Measurements from ENCODE around the gene IQSEC3. TPM values are rescaled to one million over a fixed set of nuclear protein-coding genes. Genes with fewer than 3 reads are reported as not detected.
"Not testable (repeated sequence)": the region's sequence is repeated elsewhere in the genome, so short reads cannot be mapped to it uniquely, and the experiment has no call there.

Gene IQSEC3
- total RNA-seq, 1 experiment from 2014 or later: not detected

DNA sequence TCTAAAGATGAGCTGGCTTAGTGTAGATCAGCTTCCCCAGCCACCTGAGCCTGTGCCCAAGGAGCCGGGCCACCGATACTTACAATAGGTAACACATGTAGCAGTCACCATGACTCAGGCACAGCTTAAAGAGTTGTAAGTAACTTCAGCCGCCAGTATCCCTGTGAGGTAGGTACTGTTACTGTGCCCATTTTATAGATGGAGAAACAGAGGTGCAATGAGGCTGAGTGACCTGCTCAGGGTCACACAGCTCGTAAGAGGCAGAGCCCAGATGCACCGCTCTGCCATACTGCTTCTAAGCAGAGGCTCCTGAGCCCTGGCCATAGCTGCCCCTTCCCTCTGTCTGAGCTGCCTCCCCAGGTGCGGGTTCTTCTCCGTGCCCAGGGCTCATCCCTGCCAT is 58.5 kb downstream of the IQSEC3 start:
- no peaks in the 10 kb centered on the region for H3K9me3 ChIP-seq (replicated peaks)
- H3K36me3 ChIP-seq: no peaks in the 10 kb centered on the region
- no peak overlapping the region for H3K27ac ChIP-seq
- no peaks in the 10 kb centered on the region; the same call in 1 of the 2 replicates for H3K4me1 ChIP-seq
- H3K4me3 ChIP-seq: no peak overlapping the region
- no peak for DNase-seq
- peaks cover 26% of the 10 kb centered on the region; the same call in 1 of the 2 replicates for H3K27me3 ChIP-seq

DNA sequence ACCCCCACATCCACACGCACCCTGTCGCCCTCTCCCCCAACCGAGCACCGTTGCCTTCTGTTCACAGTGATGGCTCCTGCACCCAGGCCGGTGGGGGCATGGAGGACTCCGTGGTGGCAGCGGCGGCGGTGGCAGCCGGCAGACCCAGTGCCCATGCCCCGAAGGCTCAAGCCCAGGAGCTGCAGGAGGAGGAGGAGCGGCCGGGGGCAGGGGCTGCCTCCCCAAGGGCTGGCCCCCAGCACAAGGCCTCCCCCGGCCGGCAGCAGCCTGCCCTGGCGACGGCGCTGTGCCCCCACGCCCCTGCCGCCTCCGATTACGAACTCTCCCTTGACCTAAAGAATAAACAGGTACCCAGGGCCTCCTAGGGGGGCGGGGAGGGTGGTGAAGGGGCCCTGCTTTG is 59.0 kb downstream of the IQSEC3 start:
- Histone ChIP-seq H3K9me3 (replicated peaks) (no peaks in the 10 kb centered on the region), H3K4me1 (no peaks in the 10 kb centered on the region; the same call in 1 of the 2 replicates), H3K36me3 (no peaks in the 10 kb centered on the region), H3K4me3 (no peak overlapping the region), H3K27me3 (peaks cover 26% of the 10 kb centered on the region; the same call in 1 of the 2 replicates), H3K27ac (no peak overlapping the region)
- DNase-seq: no peak

DNA sequence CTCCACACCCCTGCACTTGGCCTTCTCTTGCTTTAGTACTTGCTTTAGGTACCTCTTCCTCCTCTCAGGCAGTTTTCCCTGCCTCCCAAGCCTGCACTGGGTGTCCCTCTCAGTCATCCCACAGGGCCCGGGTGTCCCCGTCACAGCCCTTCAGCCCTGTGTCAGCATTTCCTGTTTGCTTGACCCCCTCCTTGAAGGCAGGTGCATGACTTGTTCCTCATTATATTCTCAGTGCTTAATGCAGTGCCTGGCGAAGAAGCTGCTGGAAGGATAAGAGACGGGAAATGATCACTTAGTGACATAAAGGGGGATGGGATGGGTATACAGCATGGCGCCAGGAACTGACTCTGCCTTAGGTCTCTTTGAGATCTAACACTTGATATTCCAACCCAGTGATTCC is 61.5 kb downstream of the IQSEC3 start:
- no peak for DNase-seq
- H3K4me3 ChIP-seq: no peak overlapping the region
- H3K27ac ChIP-seq: no peak overlapping the region
- peaks cover 26% of the 10 kb centered on the region; the same call in 1 of the 2 replicates for H3K27me3 ChIP-seq
- no peaks in the 10 kb centered on the region for H3K9me3 ChIP-seq (replicated peaks)
- no peaks in the 10 kb centered on the region for H3K4me1 ChIP-seq
- H3K36me3 ChIP-seq: no peaks in the 10 kb centered on the region

DNA sequence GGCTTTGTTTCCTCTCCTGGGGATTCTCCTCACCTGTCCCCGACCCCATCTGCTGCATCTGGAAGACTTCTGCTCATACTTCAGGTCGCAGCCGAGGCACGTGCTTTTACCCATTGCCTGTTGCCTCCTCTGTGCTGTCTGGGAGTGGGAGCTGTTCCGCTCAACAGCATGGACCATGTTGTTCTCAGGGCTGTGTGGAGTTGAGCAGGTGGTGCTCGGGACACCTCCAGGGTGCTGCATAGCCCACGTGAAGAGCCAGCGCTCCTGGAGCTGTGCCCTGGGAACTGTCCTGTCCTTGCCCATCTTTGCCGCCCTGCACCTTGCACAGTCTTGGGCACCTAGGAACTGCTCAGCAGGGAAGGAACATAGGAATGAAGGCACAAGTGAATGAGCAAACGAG is 62.4 kb downstream of the IQSEC3 start:
- peaks cover 26% of the 10 kb centered on the region; the same call in 1 of the 2 replicates for H3K27me3 ChIP-seq
- no peak overlapping the region for H3K4me3 ChIP-seq
- DNase-seq: no peak
- no peaks in the 10 kb centered on the region for H3K36me3 ChIP-seq
- no peak overlapping the region for H3K27ac ChIP-seq
- H3K4me1 ChIP-seq: no peaks in the 10 kb centered on the region
- no peaks in the 10 kb centered on the region for H3K9me3 ChIP-seq (replicated peaks)

DNA sequence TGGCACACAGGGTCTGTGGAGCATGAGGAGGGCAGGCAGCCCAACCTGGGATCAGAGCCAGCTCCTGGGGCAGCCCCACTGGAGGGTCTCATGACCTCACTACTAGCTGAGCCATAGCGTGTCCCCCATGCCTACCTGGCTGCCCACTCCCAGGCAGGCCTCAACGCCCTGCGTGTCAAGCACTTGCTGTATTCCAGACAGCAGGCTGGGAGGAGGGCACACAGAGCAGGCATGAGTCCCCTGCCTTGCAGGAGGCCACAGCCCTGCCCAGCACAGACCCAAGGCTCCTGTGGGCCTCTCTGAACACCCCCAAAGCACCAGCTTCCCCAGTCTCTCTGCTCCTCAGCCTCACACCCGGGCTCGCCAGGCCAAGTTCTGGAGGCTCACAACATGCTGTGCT is 64.0 kb downstream of the IQSEC3 start:
- H3K9me3 ChIP-seq (replicated peaks): no peaks in the 10 kb centered on the region
- H3K4me3 ChIP-seq: no peak overlapping the region
- no peaks in the 10 kb centered on the region for H3K4me1 ChIP-seq
- H3K27me3 ChIP-seq: peaks cover 26% of the 10 kb centered on the region; the same call in 1 of the 2 replicates
- DNase-seq: no peak
- H3K27ac ChIP-seq: no peak overlapping the region
- no peaks in the 10 kb centered on the region for H3K36me3 ChIP-seq

DNA sequence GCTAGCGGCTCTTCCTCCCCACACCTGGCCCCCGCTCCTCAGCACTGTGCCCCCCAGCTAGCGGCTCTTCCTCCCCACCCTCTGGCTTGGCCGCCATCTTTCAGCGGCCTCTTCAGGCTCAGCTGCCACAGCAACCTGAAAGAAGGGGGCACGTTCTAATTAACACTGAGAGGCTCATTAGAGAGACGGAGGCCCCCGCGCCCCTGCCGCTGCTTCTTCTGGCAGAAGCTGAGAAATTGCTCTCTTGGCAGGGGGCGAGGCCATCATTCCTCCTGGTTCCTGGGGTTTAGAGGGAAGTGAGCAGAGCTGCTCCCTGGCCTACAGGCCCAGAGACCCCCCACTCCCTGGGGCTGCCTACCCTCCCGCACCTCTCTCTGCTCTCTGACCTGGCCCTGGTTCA is 64.4 kb downstream of the IQSEC3 start:
- Histone ChIP-seq H3K4me1 (no peaks in the 10 kb centered on the region), H3K9me3 (replicated peaks) (no peaks in the 10 kb centered on the region), H3K27me3 (peaks cover 26% of the 10 kb centered on the region; the same call in 1 of the 2 replicates), H3K4me3 (no peak overlapping the region), H3K36me3 (no peaks in the 10 kb centered on the region), H3K27ac (no peak overlapping the region)
- DNase-seq: no peak

DNA sequence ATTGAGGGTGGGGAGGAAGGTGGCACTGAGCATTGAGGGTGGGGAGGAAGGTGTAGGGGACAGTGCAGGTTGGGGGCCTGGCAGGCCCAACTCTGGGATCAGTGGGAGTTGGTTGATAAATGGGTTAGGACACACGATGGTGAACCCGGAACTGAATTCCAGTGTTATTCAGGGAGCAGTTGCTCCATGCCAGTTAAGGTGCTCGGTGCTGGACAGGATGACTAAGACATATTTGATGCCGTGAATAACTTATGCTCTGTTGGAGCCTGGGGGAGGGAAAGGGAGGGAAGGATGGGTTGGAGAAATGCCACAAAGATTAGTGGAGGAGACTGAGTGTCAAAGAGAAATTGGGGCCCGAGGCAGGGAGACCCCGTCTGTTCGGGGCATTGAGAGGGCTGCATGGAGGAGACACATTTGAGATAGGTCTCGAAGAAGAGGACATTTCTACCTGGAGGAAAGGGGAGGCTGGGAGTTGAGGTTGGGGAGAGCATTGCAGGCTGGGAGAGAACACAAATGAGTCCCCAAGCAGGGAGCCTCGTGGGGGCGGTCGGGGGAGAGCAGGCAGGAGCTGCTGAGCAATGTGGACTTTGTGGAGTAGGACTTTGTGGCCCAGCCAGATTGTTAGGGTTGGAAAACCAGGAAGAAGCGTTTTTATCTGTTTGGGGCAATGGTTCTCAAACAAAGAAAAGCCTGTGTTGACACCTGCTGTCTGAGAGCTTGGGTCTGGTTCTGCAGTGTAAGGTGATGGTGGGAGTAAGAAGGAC is 65.3 kb downstream of the IQSEC3 start:
- no peak for DNase-seq
- Histone ChIP-seq H3K4me3 (no peak overlapping the region), H3K27ac (no peak overlapping the region), H3K4me1 (no peaks in the 10 kb centered on the region), H3K9me3 (replicated peaks) (no peaks in the 10 kb centered on the region), H3K27me3 (peaks cover 19% of the 10 kb centered on the region; the same call in 1 of the 2 replicates), H3K36me3 (no peaks in the 10 kb centered on the region)

DNA sequence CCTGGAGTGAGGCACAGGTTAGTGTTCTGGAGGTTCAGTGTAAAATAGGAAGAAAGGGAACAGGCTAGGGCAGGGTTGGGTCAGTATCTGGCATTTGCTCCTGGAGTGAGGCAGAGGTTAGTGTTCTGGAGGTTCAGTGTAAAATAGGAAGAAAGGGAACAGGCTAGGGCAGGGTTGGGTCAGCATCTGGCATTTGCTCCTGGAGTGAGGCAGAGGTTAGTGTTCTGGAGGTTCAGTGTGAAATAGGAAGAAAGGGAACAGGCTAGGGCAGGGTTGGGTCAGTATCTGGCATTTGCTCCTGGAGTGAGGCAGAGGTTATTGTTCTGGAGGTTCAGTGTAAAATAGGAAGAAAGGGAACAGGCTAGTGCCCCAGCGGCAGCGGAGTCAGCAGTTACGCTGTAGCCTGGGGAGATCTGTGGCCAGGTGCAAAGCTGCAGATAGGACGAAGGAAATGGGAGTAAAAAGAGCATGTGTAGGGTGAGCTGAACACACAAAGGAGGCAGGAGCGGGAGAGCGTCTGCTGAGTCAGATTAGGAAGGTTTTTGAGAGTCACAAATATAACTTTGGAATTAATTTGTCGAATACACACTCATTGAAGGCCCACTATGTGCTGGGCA is 67.2 kb downstream of the IQSEC3 start:
- H3K4me1 ChIP-seq; H3K4me3 ChIP-seq; H3K36me3 ChIP-seq; H3K27me3 ChIP-seq; H3K27ac ChIP-seq; DNase-seq; H3K9me3 ChIP-seq (replicated peaks): not testable (repeated sequence)

DNA sequence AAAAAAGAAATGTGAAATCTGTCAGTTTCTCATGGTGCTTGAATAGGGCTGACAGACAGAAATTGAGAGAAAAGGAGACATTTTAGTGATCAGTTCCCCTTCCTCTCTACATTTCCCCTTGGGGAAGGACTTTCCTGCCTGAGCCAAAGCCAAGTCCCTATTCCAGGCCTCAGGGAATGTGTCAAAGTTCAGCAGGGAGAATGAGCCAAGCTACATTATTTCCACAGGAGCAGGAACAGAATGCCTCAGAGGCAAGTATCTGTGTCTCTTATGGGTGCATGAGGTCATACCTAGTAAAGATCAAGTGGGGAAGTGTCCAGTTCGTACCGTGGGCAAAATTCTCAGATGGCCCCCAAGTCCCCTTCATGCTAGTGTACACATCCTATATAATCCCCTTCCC is 68.6 kb downstream of the IQSEC3 start:
- H3K4me1 ChIP-seq: no peaks in the 10 kb centered on the region
- no peaks in the 10 kb centered on the region for H3K27me3 ChIP-seq
- H3K9me3 ChIP-seq (replicated peaks): no peaks in the 10 kb centered on the region
- H3K36me3 ChIP-seq: no peaks in the 10 kb centered on the region
- no peak overlapping the region for H3K27ac ChIP-seq
- H3K4me3 ChIP-seq: no peak overlapping the region
- no peak for DNase-seq

DNA sequence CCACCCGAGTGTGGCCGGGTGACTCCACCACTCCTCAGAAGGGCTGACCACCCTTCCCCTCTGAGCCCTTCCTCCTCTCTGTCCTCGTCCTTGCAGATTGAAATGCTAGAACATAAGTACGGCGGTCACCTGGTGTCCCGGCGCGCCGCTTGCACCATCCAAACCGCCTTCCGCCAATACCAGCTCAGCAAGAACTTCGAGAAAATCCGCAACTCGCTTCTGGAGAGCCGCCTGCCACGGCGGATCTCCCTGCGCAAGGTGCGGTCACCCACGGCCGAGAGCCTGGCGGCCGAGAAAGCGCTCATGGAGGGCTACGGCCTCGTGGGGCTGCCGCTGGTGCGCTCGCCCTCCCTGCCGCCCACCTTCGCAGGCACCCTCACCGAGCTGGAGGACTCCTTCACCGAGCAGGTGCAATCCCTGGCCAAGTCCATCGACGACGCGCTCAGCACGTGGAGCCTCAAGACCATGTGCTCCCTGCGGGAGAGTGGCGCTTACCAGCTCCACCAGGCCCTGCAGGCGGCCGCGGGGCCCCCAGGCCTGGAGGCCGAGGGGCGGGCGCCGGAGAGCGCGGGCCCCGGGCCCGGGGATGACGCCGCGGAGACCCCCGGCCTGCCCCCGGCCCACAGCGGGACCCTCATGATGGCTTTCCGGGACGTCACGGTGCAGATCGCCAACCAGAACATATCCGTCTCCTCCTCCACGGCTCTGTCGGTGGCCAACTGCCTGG is 71.8 kb downstream of the IQSEC3 start:
- Histone ChIP-seq H3K36me3 (no peaks in the 10 kb centered on the region), H3K27ac (no peak overlapping the region), H3K27me3 (no peaks in the 10 kb centered on the region), H3K4me1 (no peaks in the 10 kb centered on the region), H3K9me3 (replicated peaks) (no peaks in the 10 kb centered on the region), H3K4me3 (no peak overlapping the region)
- no peak for DNase-seq

DNA sequence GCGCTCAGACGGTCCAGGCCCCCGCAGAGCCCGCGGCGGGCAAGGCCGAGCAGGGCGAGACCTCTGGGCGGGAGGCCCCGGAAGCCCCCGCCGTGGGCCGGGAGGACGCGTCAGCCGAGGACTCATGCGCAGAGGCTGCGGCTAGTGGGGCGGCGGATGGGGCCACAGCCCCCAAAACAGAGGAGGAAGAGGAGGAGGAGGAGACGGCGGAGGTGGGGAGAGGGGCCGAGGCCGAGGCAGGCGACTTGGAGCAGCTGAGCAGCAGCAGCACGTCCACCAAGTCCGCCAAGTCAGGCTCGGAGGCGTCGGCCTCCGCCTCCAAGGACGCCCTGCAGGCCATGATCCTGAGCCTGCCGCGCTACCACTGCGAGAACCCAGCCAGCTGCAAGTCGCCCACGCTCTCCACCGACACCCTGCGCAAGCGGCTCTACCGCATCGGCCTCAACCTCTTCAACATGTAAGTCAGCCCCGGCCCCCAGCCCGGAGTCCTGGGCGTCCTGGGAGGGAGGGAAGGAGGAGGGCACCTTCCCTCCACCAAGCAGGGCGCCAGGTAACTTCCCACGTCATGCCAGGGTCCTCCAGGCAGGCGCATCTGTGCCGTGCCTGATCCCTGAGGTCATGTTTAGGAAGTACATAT is 72.4 kb downstream of the IQSEC3 start:
- Histone ChIP-seq H3K4me1 (no peaks in the 10 kb centered on the region), H3K4me3 (no peak overlapping the region), H3K27ac (no peak overlapping the region), H3K9me3 (replicated peaks) (no peaks in the 10 kb centered on the region), H3K27me3 (no peaks in the 10 kb centered on the region), H3K36me3 (no peaks in the 10 kb centered on the region)
- DNase-seq: no peak

DNA sequence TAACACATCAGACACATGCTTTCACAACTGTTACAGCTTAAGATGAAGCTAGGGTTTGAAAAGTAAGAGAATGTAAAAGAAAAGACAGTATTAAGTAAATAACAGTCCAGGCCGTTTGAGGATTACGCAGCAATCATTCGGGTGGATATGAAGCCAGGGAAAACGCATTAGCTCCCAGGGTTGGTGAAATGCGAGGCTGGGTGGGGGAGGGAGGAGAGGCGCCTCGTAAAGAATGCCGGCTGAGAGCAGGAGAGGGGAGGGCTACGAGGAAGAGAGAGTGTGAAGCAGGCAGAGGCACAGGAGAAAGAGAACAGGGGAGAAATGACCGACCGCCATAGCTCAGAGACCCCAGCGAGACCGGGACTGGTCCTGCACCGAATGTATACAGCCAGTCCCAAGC is 73.0 kb downstream of the IQSEC3 start:
- H3K27ac ChIP-seq: no peak overlapping the region
- no peak overlapping the region for H3K4me3 ChIP-seq
- no peaks in the 10 kb centered on the region for H3K36me3 ChIP-seq
- peaks cover under 1% of the 10 kb centered on the region; the same call in 1 of the 2 replicates for H3K27me3 ChIP-seq
- no peaks in the 10 kb centered on the region for H3K4me1 ChIP-seq
- DNase-seq: no peak
- H3K9me3 ChIP-seq (replicated peaks): no peaks in the 10 kb centered on the region

DNA sequence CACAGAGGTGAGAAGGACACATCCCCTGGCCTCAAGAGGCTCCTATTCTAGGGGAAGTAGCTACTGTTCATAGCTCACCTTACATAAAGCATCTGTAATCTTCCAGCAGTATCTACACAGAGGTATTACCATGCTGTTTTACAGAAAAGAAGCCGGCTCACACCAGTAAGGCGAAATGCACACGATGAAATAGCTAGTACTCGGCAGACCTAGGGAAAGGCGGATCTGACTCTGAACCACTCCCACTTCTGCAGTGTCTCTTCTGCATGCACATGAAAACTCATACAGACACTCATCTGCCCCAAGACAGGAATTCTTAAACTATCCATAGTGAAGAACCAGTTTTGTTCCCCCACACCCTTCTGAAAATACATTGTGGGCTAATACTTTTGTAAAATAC is 73.6 kb downstream of the IQSEC3 start:
- no peak for DNase-seq
- H3K4me3 ChIP-seq: no peak overlapping the region
- H3K9me3 ChIP-seq (replicated peaks): no peaks in the 10 kb centered on the region
- no peaks in the 10 kb centered on the region for H3K36me3 ChIP-seq
- H3K27me3 ChIP-seq: peaks cover 5% of the 10 kb centered on the region
- H3K27ac ChIP-seq: no peak overlapping the region
- H3K4me1 ChIP-seq: no peaks in the 10 kb centered on the region

DNA sequence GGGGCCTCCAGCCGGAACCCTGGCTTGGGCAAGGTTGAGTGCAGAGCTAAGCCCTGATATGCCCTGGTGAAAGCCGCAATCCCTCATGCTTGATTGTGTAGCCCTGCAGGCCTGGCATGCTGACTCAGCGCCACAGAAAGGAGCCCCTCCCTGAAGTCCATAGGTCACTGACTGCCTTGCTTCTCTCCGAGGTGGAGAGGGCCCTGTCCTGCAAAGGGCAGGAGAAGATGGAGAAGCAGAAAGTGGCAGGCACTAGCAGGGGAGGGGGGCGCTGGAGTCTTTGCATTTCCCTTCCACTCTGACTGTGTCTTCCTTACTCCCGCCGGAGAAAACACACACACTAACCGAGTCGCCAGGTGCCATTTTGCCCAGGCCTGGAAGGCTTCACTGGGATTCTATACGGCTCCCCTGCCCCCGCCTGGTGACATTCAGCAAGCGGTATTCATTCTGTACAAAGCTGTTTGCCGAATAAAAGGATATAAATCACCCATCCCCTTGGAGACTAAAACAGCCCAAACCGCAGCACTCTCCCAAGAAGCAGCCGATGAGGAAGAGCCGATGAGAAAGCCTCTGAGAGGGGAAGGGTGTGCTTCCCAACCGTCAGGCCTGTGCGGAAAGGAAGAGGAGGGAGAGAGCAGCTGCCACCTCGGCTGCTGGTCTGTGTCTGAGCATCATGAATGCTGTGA is 77.5 kb downstream of the IQSEC3 start:
- peak in 1 of 2 experiments; percentile 12 for DNase-seq
- no peaks in the 10 kb centered on the region for H3K9me3 ChIP-seq (replicated peaks)
- H3K27me3 ChIP-seq: peaks cover 13% of the 10 kb centered on the region

More for the DNA sequence above, 77.5 kb downstream of the IQSEC3 start:
- H3K4me3 ChIP-seq: no peak overlapping the region
- H3K27ac ChIP-seq: no peak overlapping the region
- no peaks in the 10 kb centered on the region for H3K4me1 ChIP-seq
- H3K36me3 ChIP-seq: no peaks in the 10 kb centered on the region
